Adrenal gland (tissue), 5 donors: ENCODE data around the gene AFAP1.

Source experiments
- CTCF ChIP-seq, 6 experiments: fragments of 450-650 bp in 4 of 6; fragments of 200-600 bp in 2 of 6; sonication (generic) in 1 of 6; IDR thresholded peaks; 1 replicate in 5 of 6; 2 replicates in 1 of 6; pipeline versions ENCODE4 v1.5.1 to v1.8.0; 2016 to 2021; ENCODE audit warnings: antibody characterized with exemption in 6 of 6, mild to moderate bottlenecking in 2 of 6, moderate library complexity in 1 of 6
- POLR2A ChIP-seq, 2 donors: fragments of 450-650 bp; IDR thresholded peaks; one replicate each; pipeline ENCODE4 v1.6.1; 2017; ENCODE audit warnings: antibody characterized with exemption in 2 of 2, mild to moderate bottlenecking in 2 of 2, moderate library complexity in 1 of 2
- donor health status: DM: no; HTN: no; CAD: no.

- TF ChIP-seq CTCF (IDR thresholded peaks at IDR 0.05) (no peak), POLR2A (IDR thresholded peaks at IDR 0.05) (no peak)
Measured at GRCh38 chr4:7753931-7754465, 185.7 kb downstream of the AFAP1 start.
